Natural killer cell (primary cell): ENCODE data around the gene C1GALT1. TPM values are rescaled to one million over a fixed set of nuclear protein-coding genes. Genes with fewer than 3 reads are reported as not detected.

ENCODE experiments used
- ATAC-seq, 3 donors: fragments of 150-1000 bp in 2 of 3; fragments of 200-7000 bp in 1 of 3; cut with Tn5 transposase; 1 replicate in 1 of 3; 2 replicates in 2 of 3; pipeline ENCODE4 v1.10.0; 2021; ENCODE audit warnings: mild to moderate bottlenecking in 2 of 3, moderate library complexity in 2 of 3
- DNase-seq, 2 donors: peaks; one replicate each; pipeline versions ENCODE4 v3.0.0 to v3.0.0-alpha.2; 2013 to 2021; ENCODE audit warnings: mixed read lengths in 1 of 2
- H3K27ac ChIP-seq: one replicate; pipeline ENCODE4 v1.5.1; 2013; ENCODE audit warnings: mild to moderate bottlenecking, low read length
- H3K27me3 ChIP-seq: one replicate; pipeline ENCODE4 v1.6.1; 2013; ENCODE audit warnings: low read length; ENCODE audit not compliant: control insufficient read depth, insufficient read depth
- H3K36me3 ChIP-seq: one replicate; pipeline ENCODE4 v1.6.1; 2013; ENCODE audit warnings: low read length; ENCODE audit not compliant: control insufficient read depth, insufficient read depth
- H3K4me1 ChIP-seq: one replicate; pipeline ENCODE4 v1.6.1; 2013; ENCODE audit warnings: low read length; ENCODE audit not compliant: control insufficient read depth, insufficient read depth
- H3K4me3 ChIP-seq: one replicate; pipeline ENCODE4 v1.5.1; 2013; ENCODE audit warnings: low read length
- H3K9me3 ChIP-seq: one replicate; pipeline ENCODE4 v1.6.1; 2013; ENCODE audit warnings: low read length; ENCODE audit not compliant: control insufficient read depth, insufficient read depth
- H3K27ac Mint-ChIP-seq, 2 donors: one replicate each; pipeline ENCODE4 v1.8.0; 2022; ENCODE audit warnings: mild to moderate bottlenecking in 2 of 2, mixed read lengths in 2 of 2, moderate library complexity in 1 of 2
- H3K27me3 Mint-ChIP-seq, 2 donors: one replicate each; pipeline ENCODE4 v1.8.0; 2022; ENCODE audit warnings: low read depth in 2 of 2, mixed read lengths in 2 of 2
- H3K36me3 Mint-ChIP-seq: one replicate; pipeline ENCODE4 v1.8.0; 2022; ENCODE audit warnings: mixed read lengths
- H3K4me1 Mint-ChIP-seq, 2 donors: one replicate each; pipeline ENCODE4 v1.8.0; 2022; ENCODE audit warnings: mixed read lengths in 2 of 2
- H3K4me3 Mint-ChIP-seq: one replicate; pipeline ENCODE4 v1.8.0; 2022; ENCODE audit warnings: mild to moderate bottlenecking, moderate library complexity, mixed read lengths
- H3K9me3 Mint-ChIP-seq, 2 donors: one replicate each; pipeline ENCODE4 v1.8.0; 2022; ENCODE audit warnings: mixed read lengths in 2 of 2
- WGBS: methylation state at CpG from one replicate; pipeline ENCODE4 v1.1.7; 2013; ENCODE audit warnings: missing lambda C conversion rate; ENCODE audit not compliant: insufficient coverage; 5-methylcytosine and 5-hydroxymethylcytosine counted together
- intact Hi-C: fragments of 100-400 bp; cut with micrococcal nuclease; formaldehyde crosslinking; loops from one replicate; pipeline ENCODE4 v1.14.2; 2022
- total RNA-seq, 4 donors: library from RNA; stranded (reverse); fragments of 120-200 nt in 1 of 4; gene quantifications; one replicate each; pipeline versions ENCODE4 v1.2.3 to v1.2.4, GENCODE V29; 2013 to 2022
- TF ChIP-seq, protein P1 (sequence below): fragments of 200-600 bp; IDR thresholded peaks from one replicate; pipeline ENCODE4 v1.8.0; 2022; ENCODE audit warnings: antibody characterized with exemption

Gene C1GALT1
- total RNA-seq, 3 donors from 2014 or later (not counting 1 experiment from before 2014, with no cell fraction given) = 54.5 to 64.5 (median 63.7) TPM

DNA sequence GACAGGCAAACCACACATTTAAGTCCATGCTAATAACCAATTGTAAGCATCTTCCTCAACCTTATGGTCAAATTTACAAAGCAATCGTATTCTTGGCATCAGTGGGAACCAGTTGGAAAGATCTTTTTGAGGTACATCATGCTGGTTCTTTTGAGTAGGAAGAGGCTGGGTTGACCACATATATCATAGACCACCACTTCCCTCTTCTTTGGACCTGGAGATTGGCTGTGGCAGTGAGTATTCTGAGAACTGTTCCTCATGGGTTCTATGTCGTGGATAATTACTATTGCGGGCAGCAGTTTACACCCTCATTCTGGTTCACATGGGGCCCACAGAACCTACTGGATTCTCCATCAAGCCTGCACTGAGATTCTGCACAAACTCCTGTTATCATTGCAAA, 35.5 kb upstream of the C1GALT1 start:
- H3K36me3 ChIP-seq = no peaks in the 10 kb centered on the region
- no peaks in the 10 kb centered on the region for H3K9me3 ChIP-seq
- DNase-seq = no peak
- Mint-ChIP-seq H3K36me3 (peaks cover 7% of the 10 kb centered on the region), H3K27ac (no peak overlapping the region), H3K9me3 (peaks cover 2% of the 10 kb centered on the region in 2 donors), H3K4me3 (no peak overlapping the region), H3K27me3 (no peaks in the 10 kb centered on the region), H3K4me1 (peaks cover 10 to 14% of the 10 kb centered on the region in 2 donors)
- no peak overlapping the region for H3K27ac ChIP-seq
- intact Hi-C loops = no loop called here
- WGBS = 68% methylated on average over 2 of the region's 3 CpGs
- peaks cover under 1% of the 10 kb centered on the region for H3K4me1 ChIP-seq
- ATAC-seq = peak in 1 of 3 donors; percentile 73
- TF ChIP-seq, protein P1, sequence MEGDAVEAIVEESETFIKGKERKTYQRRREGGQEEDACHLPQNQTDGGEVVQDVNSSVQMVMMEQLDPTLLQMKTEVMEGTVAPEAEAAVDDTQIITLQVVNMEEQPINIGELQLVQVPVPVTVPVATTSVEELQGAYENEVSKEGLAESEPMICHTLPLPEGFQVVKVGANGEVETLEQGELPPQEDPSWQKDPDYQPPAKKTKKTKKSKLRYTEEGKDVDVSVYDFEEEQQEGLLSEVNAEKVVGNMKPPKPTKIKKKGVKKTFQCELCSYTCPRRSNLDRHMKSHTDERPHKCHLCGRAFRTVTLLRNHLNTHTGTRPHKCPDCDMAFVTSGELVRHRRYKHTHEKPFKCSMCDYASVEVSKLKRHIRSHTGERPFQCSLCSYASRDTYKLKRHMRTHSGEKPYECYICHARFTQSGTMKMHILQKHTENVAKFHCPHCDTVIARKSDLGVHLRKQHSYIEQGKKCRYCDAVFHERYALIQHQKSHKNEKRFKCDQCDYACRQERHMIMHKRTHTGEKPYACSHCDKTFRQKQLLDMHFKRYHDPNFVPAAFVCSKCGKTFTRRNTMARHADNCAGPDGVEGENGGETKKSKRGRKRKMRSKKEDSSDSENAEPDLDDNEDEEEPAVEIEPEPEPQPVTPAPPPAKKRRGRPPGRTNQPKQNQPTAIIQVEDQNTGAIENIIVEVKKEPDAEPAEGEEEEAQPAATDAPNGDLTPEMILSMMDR = no peak
- H3K27me3 ChIP-seq = no peaks in the 10 kb centered on the region
- no peak overlapping the region for H3K4me3 ChIP-seq

DNA sequence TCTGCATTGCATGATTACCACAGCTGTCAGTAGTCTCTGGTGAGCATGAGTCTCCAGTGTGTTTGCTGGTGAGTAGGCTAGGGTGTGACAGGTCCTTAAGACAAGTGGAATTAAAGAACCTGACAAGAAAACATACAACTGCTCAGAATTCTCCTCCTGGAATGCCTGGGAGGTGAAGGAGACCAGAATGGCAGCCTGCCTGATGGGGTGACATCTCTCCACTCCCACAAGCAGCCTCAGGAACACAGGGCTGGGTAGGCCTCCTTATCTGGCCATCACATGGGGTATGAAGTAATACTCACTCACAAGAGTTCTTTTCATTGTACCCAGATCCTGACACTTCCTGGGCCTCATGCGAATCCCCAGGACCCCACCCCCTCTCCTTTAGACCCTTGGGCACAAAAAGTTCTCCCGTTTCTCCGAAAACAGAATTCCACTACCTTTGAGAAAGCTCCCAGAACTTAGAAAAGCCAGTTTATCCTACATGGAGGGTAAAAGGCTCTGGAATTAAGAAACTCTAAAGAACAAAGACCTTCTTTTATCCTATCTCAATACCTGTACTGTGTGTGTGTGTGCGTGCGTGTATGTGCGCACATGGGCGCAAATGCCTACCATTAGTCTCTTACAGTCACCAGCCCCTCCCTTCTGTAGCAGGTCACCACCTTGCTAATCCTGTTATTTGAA, 33.4 kb upstream of the C1GALT1 start:
- H3K27ac ChIP-seq = no peak overlapping the region
- Mint-ChIP-seq H3K27ac (no peak overlapping the region), H3K4me3 (no peak overlapping the region), H3K36me3 (no peaks in the 10 kb centered on the region), H3K4me1 (peaks cover 10 to 18% of the 10 kb centered on the region in 2 donors), H3K27me3 (no peaks in the 10 kb centered on the region), H3K9me3 (peaks cover 0 to 2% of the 10 kb centered on the region in 2 donors)
- H3K27me3 ChIP-seq = no peaks in the 10 kb centered on the region
- peaks cover 5% of the 10 kb centered on the region for H3K9me3 ChIP-seq
- H3K4me3 ChIP-seq = no peak overlapping the region
- H3K4me1 ChIP-seq = peaks cover 3% of the 10 kb centered on the region
- intact Hi-C loops = no loop called here
- TF ChIP-seq, protein P1 = no peak
- DNase-seq = no peak
- 97% methylated on average over 5 of the region's 7 CpGs for WGBS
- ATAC-seq = no peak
- H3K36me3 ChIP-seq = no peaks in the 10 kb centered on the region

DNA sequence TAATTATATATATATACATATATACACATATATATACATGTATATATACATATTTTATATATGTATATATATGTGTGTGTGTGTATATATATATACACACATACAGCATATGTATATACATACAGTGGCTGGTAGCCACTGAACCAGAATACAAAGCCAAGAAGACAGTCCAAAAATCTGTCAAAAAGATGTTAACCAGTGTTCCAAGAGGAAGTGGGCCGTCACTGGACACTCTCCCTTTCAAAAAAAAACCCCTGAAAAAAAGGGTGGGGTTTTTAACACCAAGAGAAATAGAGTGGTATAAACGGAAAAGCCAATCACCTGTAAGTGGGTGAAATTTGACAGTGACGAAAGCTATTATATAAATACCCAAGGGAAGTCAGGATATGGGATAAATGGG, 31.1 kb upstream of the C1GALT1 start:
- Mint-ChIP-seq H3K27me3 (no peaks in the 10 kb centered on the region), H3K9me3 (peaks cover 0 to 2% of the 10 kb centered on the region in 2 donors), H3K4me1 (peaks cover 18 to 25% of the 10 kb centered on the region in 2 donors), H3K36me3 (no peaks in the 10 kb centered on the region), H3K4me3 (peak overlapping the region; percentile 19), H3K27ac (peak overlapping the region; percentile 64 to 78)
- DNase-seq (no peak), ATAC-seq (no peak)
- WGBS = no CpG with 5 or more reads among the region's 3 CpGs
- TF ChIP-seq, protein P1 = no peak
- intact Hi-C loops = no loop called here
- H3K27ac ChIP-seq = no peak overlapping the region
- no peaks in the 10 kb centered on the region for H3K36me3 ChIP-seq
- H3K9me3 ChIP-seq = peaks cover 8% of the 10 kb centered on the region
- no peaks in the 10 kb centered on the region for H3K27me3 ChIP-seq
- no peak overlapping the region for H3K4me3 ChIP-seq
- peaks cover 5% of the 10 kb centered on the region for H3K4me1 ChIP-seq

DNA sequence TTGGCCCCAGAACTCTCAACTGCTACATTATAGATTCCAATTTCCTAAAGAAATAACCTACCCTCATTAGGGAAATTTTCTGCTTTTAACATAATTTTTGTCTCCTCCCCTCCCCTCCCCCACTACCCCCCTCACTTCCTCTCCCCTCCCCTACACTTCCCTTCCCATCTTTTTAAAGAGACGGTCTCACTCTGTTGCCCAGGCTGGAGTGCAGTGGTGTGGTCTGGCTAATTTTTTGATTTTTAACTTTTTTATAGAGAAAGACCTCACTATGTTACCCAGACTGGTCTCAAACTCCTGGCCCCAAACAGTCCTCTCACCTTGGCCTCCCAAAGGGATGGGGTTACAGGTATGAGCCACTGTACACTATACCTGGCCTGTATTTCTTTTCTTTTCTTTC, 30.5 kb upstream of the C1GALT1 start:
- DNase-seq (no peak), ATAC-seq (no peak)
- Histone ChIP-seq H3K4me1 (peaks cover 10% of the 10 kb centered on the region), H3K9me3 (peaks cover 8% of the 10 kb centered on the region), H3K4me3 (no peak overlapping the region), H3K27me3 (no peaks in the 10 kb centered on the region), H3K27ac (no peak overlapping the region), H3K36me3 (no peaks in the 10 kb centered on the region)
- H3K36me3 Mint-ChIP-seq = no peaks in the 10 kb centered on the region
- H3K27ac Mint-ChIP-seq = peak overlapping the region; percentile 64 to 78
- no CpG with 5 or more reads among the region's 1 CpG for WGBS
- TF ChIP-seq, protein P1 = no peak
- intact Hi-C loops = no loop called here
- no peak overlapping the region for H3K4me3 Mint-ChIP-seq
- H3K9me3 Mint-ChIP-seq = peaks cover 0 to 2% of the 10 kb centered on the region in 2 donors
- H3K4me1 Mint-ChIP-seq = peaks cover 23 to 29% of the 10 kb centered on the region in 2 donors
- no peaks in the 10 kb centered on the region for H3K27me3 Mint-ChIP-seq
